ENCODE data around the gene NCK1.
A peak's percentile ranks its signal among the peaks of the same experiment; 100 is the strongest.

The NCK1 gene

DNA sequence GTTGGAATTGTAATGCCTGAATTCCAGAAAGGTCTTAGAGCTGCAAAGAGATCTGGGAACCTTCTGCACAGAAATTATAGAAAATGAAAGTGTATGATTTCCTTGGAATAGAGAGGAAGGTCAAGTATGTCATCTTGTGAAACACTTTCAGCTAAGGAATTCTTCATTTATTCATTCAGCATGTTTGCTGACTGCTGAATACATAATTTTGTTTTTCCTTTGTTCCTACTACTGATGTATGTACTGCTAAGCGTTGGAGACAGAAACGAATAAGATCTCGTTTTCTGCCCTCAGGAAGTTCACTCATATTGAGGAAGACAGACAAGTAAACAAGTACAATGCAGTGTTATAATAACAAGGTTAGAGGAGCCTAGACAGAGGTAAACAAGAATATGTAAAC is 81.4 kb downstream of the NCK1 start:
- in situ Hi-C loops (cut with HindIII; ENCODE audit: low sequenced_read_pairs) = no loop called here
- no peak for DNase-seq (ENCODE audit: low read depth, low spot score)
- TF ChIP-seq, protein P1, sequence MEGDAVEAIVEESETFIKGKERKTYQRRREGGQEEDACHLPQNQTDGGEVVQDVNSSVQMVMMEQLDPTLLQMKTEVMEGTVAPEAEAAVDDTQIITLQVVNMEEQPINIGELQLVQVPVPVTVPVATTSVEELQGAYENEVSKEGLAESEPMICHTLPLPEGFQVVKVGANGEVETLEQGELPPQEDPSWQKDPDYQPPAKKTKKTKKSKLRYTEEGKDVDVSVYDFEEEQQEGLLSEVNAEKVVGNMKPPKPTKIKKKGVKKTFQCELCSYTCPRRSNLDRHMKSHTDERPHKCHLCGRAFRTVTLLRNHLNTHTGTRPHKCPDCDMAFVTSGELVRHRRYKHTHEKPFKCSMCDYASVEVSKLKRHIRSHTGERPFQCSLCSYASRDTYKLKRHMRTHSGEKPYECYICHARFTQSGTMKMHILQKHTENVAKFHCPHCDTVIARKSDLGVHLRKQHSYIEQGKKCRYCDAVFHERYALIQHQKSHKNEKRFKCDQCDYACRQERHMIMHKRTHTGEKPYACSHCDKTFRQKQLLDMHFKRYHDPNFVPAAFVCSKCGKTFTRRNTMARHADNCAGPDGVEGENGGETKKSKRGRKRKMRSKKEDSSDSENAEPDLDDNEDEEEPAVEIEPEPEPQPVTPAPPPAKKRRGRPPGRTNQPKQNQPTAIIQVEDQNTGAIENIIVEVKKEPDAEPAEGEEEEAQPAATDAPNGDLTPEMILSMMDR (IDR thresholded peaks at IDR 0.05; ENCODE audit: low read depth, low read length) = no peak
- no peak overlapping the region for H3K4me3 ChIP-seq (ENCODE audit: low read depth, low read length)

DNA sequence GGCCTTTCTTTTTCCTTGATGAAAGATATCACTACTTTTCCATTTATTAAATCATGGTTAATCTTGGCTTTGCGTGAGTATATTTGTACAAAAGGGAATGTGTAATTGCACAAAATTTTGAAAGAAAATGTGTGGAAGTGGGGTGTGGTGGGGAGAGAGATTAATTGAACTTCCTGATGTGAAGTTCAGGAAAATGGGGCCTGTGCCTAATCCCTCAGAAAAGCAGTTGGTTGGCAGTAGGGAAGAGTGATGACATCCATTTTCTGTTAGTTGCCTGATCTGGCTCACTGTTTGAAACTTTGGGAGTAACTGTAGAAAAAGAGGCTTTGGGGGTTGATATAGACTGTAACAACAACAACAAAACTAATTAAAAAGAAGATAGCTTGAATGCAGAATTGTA is 85.0 kb downstream of the NCK1 start:
- in situ Hi-C loops (cut with HindIII; ENCODE audit: low sequenced_read_pairs) = no loop called here
- DNase-seq (ENCODE audit: low read depth, low spot score) = no peak
- no peak overlapping the region for H3K4me3 ChIP-seq (ENCODE audit: low read depth, low read length)
- TF ChIP-seq, protein P1 (IDR thresholded peaks at IDR 0.05; ENCODE audit: low read depth, low read length) = no peak

DNA sequence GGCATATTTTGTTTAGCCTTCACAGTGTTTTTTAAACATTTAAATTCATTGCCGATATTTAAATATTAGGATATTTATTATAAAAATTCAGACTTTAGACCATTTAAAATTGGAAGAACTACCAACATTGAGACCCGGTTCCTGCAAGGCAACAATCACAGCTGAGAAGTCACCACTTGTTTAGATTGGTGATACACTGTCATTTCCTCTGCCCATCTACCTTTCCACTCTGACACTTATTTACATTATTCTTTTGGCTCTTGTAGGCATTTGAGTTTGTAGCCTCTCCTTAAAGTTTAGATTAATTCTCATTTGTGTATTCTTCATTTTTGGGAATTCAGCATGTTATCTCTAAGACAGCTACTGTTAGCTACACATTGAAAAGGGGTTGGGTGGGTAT is 85.5 kb downstream of the NCK1 start:
- in situ Hi-C loops (cut with HindIII; ENCODE audit: low sequenced_read_pairs) = no loop called here
- no peak for DNase-seq (ENCODE audit: low read depth, low spot score)
- H3K4me3 ChIP-seq (ENCODE audit: low read depth, low read length) = no peak overlapping the region
- TF ChIP-seq, protein P1 (IDR thresholded peaks at IDR 0.05; ENCODE audit: low read depth, low read length) = no peak

DNA sequence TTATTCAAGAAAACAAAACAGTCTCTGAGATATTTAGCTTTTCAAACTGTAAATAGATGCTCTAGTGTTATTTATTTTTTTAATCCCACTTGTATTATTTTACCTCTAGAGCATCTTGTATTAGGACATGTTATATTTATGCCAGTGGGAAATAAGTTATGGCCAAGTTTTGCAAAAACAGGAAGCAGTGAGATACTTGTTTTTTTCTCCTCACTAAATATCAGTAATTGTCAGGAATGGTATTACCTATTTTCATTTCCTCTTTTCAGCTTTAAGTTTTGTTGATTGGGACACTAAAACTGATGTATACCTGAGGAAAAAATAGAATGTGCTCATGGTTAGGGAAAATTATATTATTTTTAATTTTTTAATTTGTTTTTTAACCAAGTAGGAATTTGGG is 87.1 kb downstream of the NCK1 start:
- TF ChIP-seq, protein P1 (IDR thresholded peaks at IDR 0.05; ENCODE audit: low read depth, low read length) = no peak
- DNase-seq (ENCODE audit: low read depth, low spot score) = no peak
- in situ Hi-C loops (cut with HindIII; ENCODE audit: low sequenced_read_pairs) = no loop called here
- H3K4me3 ChIP-seq (ENCODE audit: low read depth, low read length) = no peak overlapping the region

DNA sequence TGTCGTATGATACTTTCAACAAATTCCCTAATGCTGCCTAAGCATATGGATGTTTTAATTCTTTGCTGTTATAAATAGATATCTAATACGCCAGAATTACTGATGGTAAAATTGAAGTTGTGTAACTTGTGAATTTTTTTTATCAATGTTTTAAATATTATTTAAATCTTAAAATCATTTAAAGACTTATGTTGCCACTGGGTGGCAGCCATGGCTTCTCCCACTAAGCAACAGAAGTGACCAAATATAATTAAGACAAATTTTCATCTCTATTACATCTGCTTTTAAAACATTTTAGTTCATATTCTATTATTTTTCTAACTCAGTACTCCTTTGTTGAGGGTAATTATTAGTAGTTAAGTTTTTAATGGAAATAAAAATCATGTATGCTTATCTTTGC is 87.7 kb downstream of the NCK1 start:
- DNase-seq (ENCODE audit: low read depth, low spot score) = peak; percentile 32
- H3K4me3 ChIP-seq (ENCODE audit: low read depth, low read length) = no peak overlapping the region
- in situ Hi-C loops (cut with HindIII; ENCODE audit: low sequenced_read_pairs) = no loop called here
- TF ChIP-seq, protein P1 (IDR thresholded peaks at IDR 0.05; ENCODE audit: low read depth, low read length) = no peak

DNA sequence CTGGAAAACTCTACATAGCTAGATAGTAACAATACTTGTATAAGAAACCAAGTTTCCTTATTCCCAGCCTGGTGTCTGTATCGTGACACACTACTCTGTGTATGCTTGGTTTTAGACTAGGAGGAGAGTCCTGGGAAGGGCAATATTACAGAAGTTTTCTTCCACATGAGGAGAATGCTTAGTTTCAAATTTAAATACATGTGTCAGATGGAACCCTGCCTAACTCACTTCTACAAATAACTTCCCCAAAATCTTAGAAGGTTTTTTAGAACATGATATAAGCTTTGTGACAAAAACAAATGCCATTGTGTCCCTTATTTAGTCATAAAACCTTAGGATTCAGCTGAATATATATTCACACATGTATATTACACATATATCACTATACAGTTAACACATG is 88.6 kb downstream of the NCK1 start:
- TF ChIP-seq, protein P1 (IDR thresholded peaks at IDR 0.05; ENCODE audit: low read depth, low read length) = no peak
- H3K4me3 ChIP-seq (ENCODE audit: low read depth, low read length) = no peak overlapping the region
- in situ Hi-C loops (cut with HindIII; ENCODE audit: low sequenced_read_pairs) = no loop called here
- DNase-seq (ENCODE audit: low read depth, low spot score) = no peak

DNA sequence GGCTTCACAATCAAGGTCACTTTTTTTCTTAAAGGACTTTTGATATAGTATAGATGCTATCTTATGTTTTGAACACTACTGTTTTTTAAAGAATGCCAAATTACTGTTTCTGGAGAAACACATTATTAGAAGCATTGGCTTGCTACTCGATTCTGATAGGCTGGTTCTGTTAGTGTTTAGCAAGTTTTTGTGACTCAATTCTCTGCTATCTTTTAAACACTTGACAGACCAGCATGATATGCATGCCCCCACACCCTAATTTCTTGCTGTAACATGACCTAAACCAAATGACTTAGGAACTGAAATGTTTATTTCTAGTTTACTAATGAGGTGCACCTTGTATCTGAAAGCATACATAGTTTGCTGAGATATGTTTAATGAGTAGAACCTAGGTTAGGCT is 90.3 kb downstream of the NCK1 start:
- TF ChIP-seq, protein P1 (IDR thresholded peaks at IDR 0.05; ENCODE audit: low read depth, low read length) = no peak
- no peak for DNase-seq (ENCODE audit: low read depth, low spot score)
- H3K4me3 ChIP-seq (ENCODE audit: low read depth, low read length) = no peak overlapping the region

More for the DNA sequence above, 90.3 kb downstream of the NCK1 start:
- in situ Hi-C loops (cut with HindIII; ENCODE audit: low sequenced_read_pairs) = no loop called here
